Hypothalamus (tissue), 51 donors: Measurements from ENCODE around the gene LINGO4.

Experiments used
- DNase-seq, 51 donors: peaks; one replicate each; lab custom pipeline; 2025; lab: John Stamatoyannopoulos, UW

Gene LINGO4

GRCh38 chr1:151834239-151834638 is 29.0 kb upstream of the LINGO4 start:
- no peak for DNase-seq

GRCh38 chr1:151833172-151833900 is 28.1 kb upstream of the LINGO4 start:
- peak in 1 of 51 donors; percentile 1 for DNase-seq

GRCh38 chr1:151832318-151832980 is 27.2 kb upstream of the LINGO4 start:
- DNase-seq, result peak in 36 of 51 donors; percentile 2 to 75 (median 39)

GRCh38 chr1:151831605-151832004 is 26.4 kb upstream of the LINGO4 start, which contains the start of gene RORC:
RORC (minus strand) TSS chr1:151831802; CDS start chr1:151831764, 38 bp downstream.
- peak in 2 of 51 donors; percentile 19 to 31 for DNase-seq

GRCh38 chr1:151831256-151831591 is 26.0 kb upstream of the LINGO4 start:
- DNase-seq, result no peak

GRCh38 chr1:151830055-151830454 is 24.8 kb upstream of the LINGO4 start:
- no peak for DNase-seq

- no peak for DNase-seq
Measured at GRCh38 chr1:151829352-151830046, 24.3 kb upstream of the LINGO4 start.

GRCh38 chr1:151828921-151829320 is 23.7 kb upstream of the LINGO4 start:
- peak in 9 of 51 donors; percentile 6 to 24 (median 12) for DNase-seq

GRCh38 chr1:151827853-151828252 is 22.6 kb upstream of the LINGO4 start:
- DNase-seq, result no peak

GRCh38 chr1:151825751-151826660 is 20.8 kb upstream of the LINGO4 start:
- peak in 1 of 51 donors; percentile 18 for DNase-seq

GRCh38 chr1:151825204-151825603 is 20.0 kb upstream of the LINGO4 start:
- peak in 4 of 51 donors; percentile 6 to 15 (median 10) for DNase-seq

GRCh38 chr1:151823175-151823574 is 18.0 kb upstream of the LINGO4 start:
- no peak for DNase-seq

- peak in 1 of 51 donors; percentile 36 for DNase-seq
Measured at GRCh38 chr1:151822404-151822803, 17.2 kb upstream of the LINGO4 start.

GRCh38 chr1:151820940-151821339 is 15.7 kb upstream of the LINGO4 start:
- DNase-seq, result no peak

- DNase-seq, result no peak
Measured at GRCh38 chr1:151819976-151820623, 14.9 kb upstream of the LINGO4 start.

GRCh38 chr1:151819227-151819835 is 14.1 kb upstream of the LINGO4 start:
- no peak for DNase-seq

- DNase-seq, result no peak
Measured at GRCh38 chr1:151817353-151817730, 12.1 kb upstream of the LINGO4 start.

GRCh38 chr1:151816548-151817352 is 11.5 kb upstream of the LINGO4 start:
- DNase-seq, result no peak
